Measurements from ENCODE around the gene RSL1D1. TPM values are rescaled to one million over a fixed set of nuclear protein-coding genes. Genes with fewer than 3 reads are reported as not detected.

The RSL1D1 gene
- total RNA-seq, 2 experiments from 2014 or later, result 287 to 296 TPM

GRCh38 chr16:11871193-11871592, 19.9 kb upstream of the RSL1D1 start:
- Mint-ChIP-seq H3K4me3 (no peak overlapping the region), H3K9me3 (no peaks in the 10 kb centered on the region), H3K4me1 (ENCODE audit: low read depth) (no peaks in the 10 kb centered on the region), H3K27me3 (no peaks in the 10 kb centered on the region), H3K27ac (no peak overlapping the region), H3K36me3 (peaks cover 23% of the 10 kb centered on the region)
- ChIA-PET POLR2A (no interaction called here), CTCF (interaction anchor here (0.6 to 2.2 kb wide), 3 partner anchors 17 to 224 kb away, joined by 3 to 5 read pairs (median 4); no protein-coding TSS in a partner anchor)
- no peak for DNase-seq
- intact Hi-C loops (cut with micrococcal nuclease), result no loop called here

- CTCF ChIA-PET, result no interaction called here
- H3K36me3 Mint-ChIP-seq, result peaks cover 17% of the 10 kb centered on the region
Measured at GRCh38 chr16:11870399-11870798, 19.1 kb upstream of the RSL1D1 start.

GRCh38 chr16:11869353-11870228, 18.2 kb upstream of the RSL1D1 start:
- DNase-seq, result no peak
- Mint-ChIP-seq H3K27me3 (no peaks in the 10 kb centered on the region), H3K4me1 (ENCODE audit: low read depth) (no peaks in the 10 kb centered on the region), H3K4me3 (no peak overlapping the region), H3K36me3 (peaks cover 11% of the 10 kb centered on the region), H3K9me3 (no peaks in the 10 kb centered on the region), H3K27ac (no peak overlapping the region)
- intact Hi-C loops (cut with micrococcal nuclease), result no loop called here
- CTCF ChIA-PET, result interaction anchor here (1.1 kb wide), 1 partner anchor 198 kb away, joined by 3 read pairs; no protein-coding TSS in a partner anchor
- POLR2A ChIA-PET, result no interaction called here

More at GRCh38 chr16:11870399-11870798, 19.1 kb upstream of the RSL1D1 start:
- H3K27me3 Mint-ChIP-seq, result no peaks in the 10 kb centered on the region
- H3K4me3 Mint-ChIP-seq, result no peak overlapping the region
- H3K27ac Mint-ChIP-seq, result no peak overlapping the region
- H3K9me3 Mint-ChIP-seq, result no peaks in the 10 kb centered on the region
- intact Hi-C loops (cut with micrococcal nuclease), result no loop called here
- no peak for DNase-seq
- POLR2A ChIA-PET, result no interaction called here
- H3K4me1 Mint-ChIP-seq (ENCODE audit: low read depth), result no peaks in the 10 kb centered on the region

- POLR2A ChIA-PET, result interaction anchor here (0.7 kb wide), 1 partner anchor 54 kb away, joined by 6 read pairs; no protein-coding TSS in a partner anchor
- no peak overlapping the region for H3K4me3 Mint-ChIP-seq
Measured at GRCh38 chr16:11868412-11868980, 17.2 kb upstream of the RSL1D1 start.

GRCh38 chr16:11862489-11862888, 11.1 kb upstream of the RSL1D1 start:
- Mint-ChIP-seq H3K36me3 (no peaks in the 10 kb centered on the region), H3K4me1 (ENCODE audit: low read depth) (peaks cover 2% of the 10 kb centered on the region), H3K9me3 (no peaks in the 10 kb centered on the region), H3K27me3 (no peaks in the 10 kb centered on the region), H3K4me3 (no peak overlapping the region), H3K27ac (no peak overlapping the region)
- DNase-seq, result no peak
- ChIA-PET CTCF (no interaction called here), POLR2A (no interaction called here)
- intact Hi-C loops (cut with micrococcal nuclease), result no loop called here

More at GRCh38 chr16:11868412-11868980, 17.2 kb upstream of the RSL1D1 start:
- no peak for DNase-seq
- Mint-ChIP-seq H3K27me3 (no peaks in the 10 kb centered on the region), H3K4me1 (ENCODE audit: low read depth) (no peaks in the 10 kb centered on the region), H3K36me3 (peaks cover 9% of the 10 kb centered on the region), H3K9me3 (no peaks in the 10 kb centered on the region), H3K27ac (no peak overlapping the region)
- intact Hi-C loops (cut with micrococcal nuclease), result no loop called here
- CTCF ChIA-PET, result interaction anchor here (0.9 kb wide), 1 partner anchor 71 kb away, joined by 3 read pairs; the partner anchor contains the start of gene ZC3H7A

- Mint-ChIP-seq H3K27ac (no peak overlapping the region), H3K4me1 (ENCODE audit: low read depth) (peaks cover 32% of the 10 kb centered on the region), H3K36me3 (peaks cover 10% of the 10 kb centered on the region), H3K27me3 (no peaks in the 10 kb centered on the region), H3K4me3 (no peak overlapping the region), H3K9me3 (no peaks in the 10 kb centered on the region)
- DNase-seq, result no peak
- POLR2A ChIA-PET, result interaction anchor here (1.4 kb wide), 1 partner anchor 15 kb away, joined by 4 read pairs; no protein-coding TSS in a partner anchor
- CTCF ChIA-PET, result interaction anchor here (1.2 to 2.4 kb wide), 2 partner anchors 9 to 211 kb away, joined by 3 to 6 read pairs; no protein-coding TSS in a partner anchor
- intact Hi-C loops (cut with micrococcal nuclease), result no loop called here
Measured at GRCh38 chr16:11857161-11857560, 5.8 kb upstream of the RSL1D1 start.

- no peak for DNase-seq
- CTCF ChIA-PET, result interaction anchor here (1.0 to 2.6 kb wide), 3 partner anchors 55 to 216 kb away, joined by 4 to 14 read pairs (median 8); partner anchors contain the start of gene ZC3H7A
- POLR2A ChIA-PET, result interaction anchor here (1.2 to 1.4 kb wide), 4 partner anchors 66 to 216 kb away, joined by 3 to 5 read pairs (median 3); partner anchors contain the start of gene TXNDC11
- Mint-ChIP-seq H3K4me3 (peak overlapping the region; percentile 94), H3K36me3 (peaks cover 44% of the 10 kb centered on the region), H3K4me1 (ENCODE audit: low read depth) (peaks cover 55% of the 10 kb centered on the region), H3K9me3 (no peaks in the 10 kb centered on the region), H3K27ac (peak overlapping the region; percentile 89), H3K27me3 (no peaks in the 10 kb centered on the region)
- intact Hi-C loops (cut with micrococcal nuclease), result loop anchor here (5.0 kb wide), 2 partner anchors 125 to 215 kb away; partner anchors contain the start of gene SNX29
Measured at GRCh38 chr16:11852092-11852809, 909 bp upstream of the RSL1D1 start.

GRCh38 chr16:11848842-11849241, 2.5 kb downstream of the RSL1D1 start:
- peaks cover 60% of the 10 kb centered on the region for H3K36me3 Mint-ChIP-seq
- peaks cover 34% of the 10 kb centered on the region for H3K4me1 Mint-ChIP-seq (ENCODE audit: low read depth)
- CTCF ChIA-PET, result interaction anchor here (0.6 to 1.3 kb wide), 4 partner anchors 9 to 218 kb away, joined by 3 to 5 read pairs (median 4); partner anchors contain the start of gene ZC3H7A
- H3K9me3 Mint-ChIP-seq, result no peaks in the 10 kb centered on the region
- no peaks in the 10 kb centered on the region for H3K27me3 Mint-ChIP-seq
- POLR2A ChIA-PET, result interaction anchor here (0.7 kb wide), 2 partner anchors 8 to 67 kb away, joined by 3 read pairs; partner anchors contain the start of gene GSPT1
- H3K4me3 Mint-ChIP-seq, result peak overlapping the region; percentile 52
- peak overlapping the region; percentile 45 for H3K27ac Mint-ChIP-seq
- intact Hi-C loops (cut with micrococcal nuclease), result no loop called here
- DNase-seq, result peak; percentile 14

- intact Hi-C loops (cut with micrococcal nuclease), result no loop called here
- no peak for DNase-seq
- POLR2A ChIA-PET, result no interaction called here
- Mint-ChIP-seq H3K27ac (no peak overlapping the region), H3K9me3 (no peaks in the 10 kb centered on the region), H3K27me3 (no peaks in the 10 kb centered on the region), H3K4me3 (no peak overlapping the region), H3K4me1 (ENCODE audit: low read depth) (peaks cover 19% of the 10 kb centered on the region), H3K36me3 (peaks cover 75% of the 10 kb centered on the region)
- CTCF ChIA-PET, result no interaction called here
Measured at GRCh38 chr16:11844499-11844898, 6.8 kb downstream of the RSL1D1 start.

- CTCF ChIA-PET, result no interaction called here
- Mint-ChIP-seq H3K27me3 (no peaks in the 10 kb centered on the region), H3K27ac (no peak overlapping the region), H3K36me3 (peaks cover 73% of the 10 kb centered on the region), H3K9me3 (no peaks in the 10 kb centered on the region), H3K4me1 (ENCODE audit: low read depth) (peaks cover 13% of the 10 kb centered on the region), H3K4me3 (no peak overlapping the region)
- POLR2A ChIA-PET, result interaction anchor here (0.5 kb wide), 1 partner anchor 58 kb away, joined by 3 read pairs; no protein-coding TSS in a partner anchor
- DNase-seq, result no peak
- intact Hi-C loops (cut with micrococcal nuclease), result no loop called here
Measured at GRCh38 chr16:11843861-11844260, 7.5 kb downstream of the RSL1D1 start.

GRCh38 chr16:11843206-11843605, 8.1 kb downstream of the RSL1D1 start:
- no peaks in the 10 kb centered on the region for H3K27me3 Mint-ChIP-seq
- H3K4me3 Mint-ChIP-seq, result no peak overlapping the region
- peaks cover 69% of the 10 kb centered on the region for H3K36me3 Mint-ChIP-seq
- ChIA-PET POLR2A (interaction anchor here (0.5 kb wide), 1 partner anchor 58 kb away, joined by 3 read pairs; no protein-coding TSS in a partner anchor), CTCF (no interaction called here)
- peaks cover 8% of the 10 kb centered on the region for H3K4me1 Mint-ChIP-seq (ENCODE audit: low read depth)
- H3K9me3 Mint-ChIP-seq, result no peaks in the 10 kb centered on the region
- DNase-seq, result no peak
- intact Hi-C loops (cut with micrococcal nuclease), result no loop called here
- no peak overlapping the region for H3K27ac Mint-ChIP-seq

All from activated CD4-positive, alpha-beta memory T cell treated with anti-CD3 and anti-CD28 coated beads for 36 hours (primary cell).